Measurements from ENCODE around the gene PCAT7.

The PCAT7 gene

DNA sequence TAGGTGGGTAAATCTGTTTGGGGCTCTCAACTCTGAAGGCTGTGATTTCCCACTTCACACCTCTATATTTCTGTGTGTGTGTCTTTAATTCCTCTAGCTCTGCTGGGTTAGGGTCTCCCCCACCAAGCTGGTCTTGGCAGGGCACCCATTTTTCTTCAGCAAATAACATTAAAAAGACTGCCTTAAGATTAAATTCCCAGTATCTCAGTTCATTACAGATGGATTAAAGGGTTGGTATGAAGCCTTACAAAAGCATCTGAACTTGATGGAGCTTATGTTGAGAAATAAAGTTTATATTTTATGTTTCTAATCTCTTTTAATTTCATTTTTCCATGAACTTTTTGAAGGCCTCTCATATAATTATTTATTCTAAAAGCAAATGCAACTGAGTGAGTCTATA, 11.7 kb downstream of the PCAT7 start:
- H3K36me3 ChIP-seq (replicated peaks in 1 of 2; ENCODE audit: control insufficient read depth in 2 of 2, insufficient read depth in 2 of 2, low read length in 2 of 2): peaks cover 2 to 19% of the 10 kb centered on the region in 2 donors
- no peak overlapping the region for H3K27ac ChIP-seq (replicated peaks; ENCODE audit: low read length)
- no peak overlapping the region for H3K4me2 ChIP-seq (ENCODE audit: insufficient read depth, low read length, poor library complexity, severe bottlenecking)
- no peaks in the 10 kb centered on the region for H3K79me1 ChIP-seq (ENCODE audit: low read depth, low read length)
- no peak overlapping the region for H4K8ac ChIP-seq (ENCODE audit: low read depth, low read length)
- no peaks in the 10 kb centered on the region for H3K27me3 ChIP-seq (ENCODE audit: control insufficient read depth in 3 of 3, insufficient read depth in 3 of 3, low read depth in 1 of 3, low read length in 3 of 3)
- no peak overlapping the region for H2BK5ac ChIP-seq (ENCODE audit: low read length)
- no peak overlapping the region for H3K18ac ChIP-seq (ENCODE audit: low read length)
- no peak overlapping the region for H2BK120ac ChIP-seq (ENCODE audit: low read depth, low read length)
- H2AFZ ChIP-seq (ENCODE audit: low read length): no peak overlapping the region
- no peak overlapping the region for H3K4me3 ChIP-seq (ENCODE audit: low read length in 2 of 2)
- no peak overlapping the region for H3K23ac ChIP-seq (ENCODE audit: low read depth, low read length, poor library complexity)
- H2BK12ac ChIP-seq (ENCODE audit: low read length): no peak overlapping the region
- no peak overlapping the region for H2AK5ac ChIP-seq (ENCODE audit: low read depth, low read length)
- no peak overlapping the region for H2BK15ac ChIP-seq (ENCODE audit: low read length)
- no peak overlapping the region for H3K9ac ChIP-seq (ENCODE audit: low read depth, low read length, poor library complexity)
- no peak overlapping the region for H4K91ac ChIP-seq (ENCODE audit: low read depth, low read length, poor library complexity)
- no peak overlapping the region for H3K4ac ChIP-seq (ENCODE audit: low read length)
- H3K14ac ChIP-seq (ENCODE audit: low read length): no peak overlapping the region
- peaks cover 0 to under 1% of the 10 kb centered on the region in 2 donors for H3K9me3 ChIP-seq (replicated peaks in 1 of 2; ENCODE audit: control insufficient read depth in 2 of 2, insufficient read depth in 1 of 2, low read depth in 1 of 2, low read length in 2 of 2)
- no peak for DNase-seq (ENCODE audit: low spot score)
- no peaks in the 10 kb centered on the region for H3K4me1 ChIP-seq (ENCODE audit: control insufficient read depth in 2 of 2, insufficient read depth in 1 of 2, low read depth in 1 of 2, low read length in 2 of 2)

DNA sequence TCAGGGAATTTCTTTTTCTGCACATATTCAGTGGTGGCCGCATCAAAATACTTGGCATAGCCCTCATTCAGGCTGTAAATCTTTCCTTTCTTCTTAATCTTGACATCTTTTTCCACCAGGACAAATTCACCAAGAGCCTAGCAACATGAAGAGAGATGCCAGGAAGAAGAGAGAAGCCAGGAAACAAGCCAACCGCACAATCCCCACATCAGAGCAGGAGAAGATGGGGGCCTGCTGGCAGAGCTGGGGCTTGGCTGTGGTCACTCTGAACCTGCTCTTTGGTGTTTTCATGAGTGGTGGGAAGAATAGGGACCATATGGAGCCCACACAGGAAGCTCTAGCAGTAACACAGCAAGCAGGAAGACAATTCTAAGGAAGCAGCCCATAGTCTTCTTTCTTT, 12.4 kb downstream of the PCAT7 start:
- DNase-seq (ENCODE audit: low spot score): no peak
- no peak overlapping the region for H3K4ac ChIP-seq (ENCODE audit: low read length)

DNA sequence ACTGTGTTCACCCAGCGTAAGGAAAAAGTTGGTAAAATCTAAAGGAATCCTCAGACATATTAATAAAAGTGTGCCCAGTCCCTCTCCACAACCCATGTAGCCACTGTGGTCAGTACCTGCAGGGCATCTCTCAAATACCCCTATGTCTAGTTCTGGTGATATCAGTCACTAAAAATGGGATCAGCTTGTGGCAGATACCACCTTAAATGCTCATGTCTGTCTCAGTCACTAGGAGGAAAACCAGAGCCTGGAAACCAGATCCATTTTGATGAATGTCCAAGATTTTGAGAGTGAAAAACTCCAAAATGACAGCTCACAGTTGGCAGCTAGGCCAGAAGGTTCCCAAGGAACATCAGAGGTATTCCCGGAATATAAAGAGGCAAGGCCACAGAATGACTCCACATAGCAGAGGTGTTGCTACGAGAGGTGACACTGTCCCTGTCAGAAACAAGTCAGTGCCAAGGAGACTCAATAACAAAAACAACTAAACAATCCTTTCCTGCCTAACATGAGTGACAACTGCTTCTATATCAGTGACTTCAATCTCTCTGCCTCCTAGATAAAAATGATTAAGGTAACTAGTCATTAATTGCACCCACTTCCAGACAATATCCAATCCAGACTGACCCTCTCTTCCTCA, 13.5 kb downstream of the PCAT7 start:
- Histone ChIP-seq H3K9ac (ENCODE audit: low read depth, low read length, poor library complexity) (no peak overlapping the region), H3K36me3 (replicated peaks in 1 of 2; ENCODE audit: control insufficient read depth in 2 of 2, insufficient read depth in 2 of 2, low read length in 2 of 2) (peaks cover 0 to 3% of the 10 kb centered on the region in 2 donors), H3K14ac (ENCODE audit: low read length) (no peak overlapping the region), H3K27me3 (ENCODE audit: control insufficient read depth in 3 of 3, insufficient read depth in 3 of 3, low read depth in 1 of 3, low read length in 3 of 3) (no peaks in the 10 kb centered on the region), H2AK5ac (ENCODE audit: low read depth, low read length) (no peak overlapping the region), H2BK5ac (ENCODE audit: low read length) (no peak overlapping the region), H3K9me3 (replicated peaks in 1 of 2; ENCODE audit: control insufficient read depth in 2 of 2, insufficient read depth in 1 of 2, low read depth in 1 of 2, low read length in 2 of 2) (no peaks in the 10 kb centered on the region), H2AFZ (ENCODE audit: low read length) (no peak overlapping the region), H2BK15ac (ENCODE audit: low read length) (no peak overlapping the region), H2BK120ac (ENCODE audit: low read depth, low read length) (no peak overlapping the region), H3K27ac (replicated peaks; ENCODE audit: low read length) (no peak overlapping the region), H4K91ac (ENCODE audit: low read depth, low read length, poor library complexity) (no peak overlapping the region), H3K18ac (ENCODE audit: low read length) (no peak overlapping the region), H3K4me1 (ENCODE audit: control insufficient read depth in 2 of 2, insufficient read depth in 1 of 2, low read depth in 1 of 2, low read length in 2 of 2) (no peaks in the 10 kb centered on the region), H3K23ac (ENCODE audit: low read depth, low read length, poor library complexity) (no peak overlapping the region), H3K4me2 (ENCODE audit: insufficient read depth, low read length, poor library complexity, severe bottlenecking) (no peak overlapping the region), H4K8ac (ENCODE audit: low read depth, low read length) (no peak overlapping the region), H3K4ac (ENCODE audit: low read length) (no peak overlapping the region), H2BK12ac (ENCODE audit: low read length) (no peak overlapping the region), H3K4me3 (ENCODE audit: low read length in 2 of 2) (no peak overlapping the region), H3K79me1 (ENCODE audit: low read depth, low read length) (no peaks in the 10 kb centered on the region)
- no peak for DNase-seq (ENCODE audit: low spot score)
- WGBS, 2 donors (ENCODE audit: extremely low coverage in 2 of 2, insufficient read length in 2 of 2, insufficient replicate concordance in 1 of 2): no CpG with 5 or more reads among the region's 3 CpGs

More for the DNA sequence above, 12.4 kb downstream of the PCAT7 start:
- Histone ChIP-seq H2BK5ac (ENCODE audit: low read length) (no peak overlapping the region), H2BK15ac (ENCODE audit: low read length) (no peak overlapping the region), H3K79me1 (ENCODE audit: low read depth, low read length) (no peaks in the 10 kb centered on the region), H2AFZ (ENCODE audit: low read length) (no peak overlapping the region), H3K9me3 (replicated peaks in 1 of 2; ENCODE audit: control insufficient read depth in 2 of 2, insufficient read depth in 1 of 2, low read depth in 1 of 2, low read length in 2 of 2) (no peaks in the 10 kb centered on the region), H4K8ac (ENCODE audit: low read depth, low read length) (no peak overlapping the region), H3K27me3 (ENCODE audit: control insufficient read depth in 3 of 3, insufficient read depth in 3 of 3, low read depth in 1 of 3, low read length in 3 of 3) (no peaks in the 10 kb centered on the region), H4K91ac (ENCODE audit: low read depth, low read length, poor library complexity) (no peak overlapping the region), H3K14ac (ENCODE audit: low read length) (no peak overlapping the region), H3K27ac (replicated peaks; ENCODE audit: low read length) (no peak overlapping the region), H3K36me3 (replicated peaks in 1 of 2; ENCODE audit: control insufficient read depth in 2 of 2, insufficient read depth in 2 of 2, low read length in 2 of 2) (peaks cover 2 to 14% of the 10 kb centered on the region in 2 donors), H3K9ac (ENCODE audit: low read depth, low read length, poor library complexity) (no peak overlapping the region), H3K4me2 (ENCODE audit: insufficient read depth, low read length, poor library complexity, severe bottlenecking) (no peak overlapping the region), H2BK12ac (ENCODE audit: low read length) (no peak overlapping the region), H3K18ac (ENCODE audit: low read length) (no peak overlapping the region), H2AK5ac (ENCODE audit: low read depth, low read length) (no peak overlapping the region), H3K4me1 (ENCODE audit: control insufficient read depth in 2 of 2, insufficient read depth in 1 of 2, low read depth in 1 of 2, low read length in 2 of 2) (no peaks in the 10 kb centered on the region), H3K4me3 (ENCODE audit: low read length in 2 of 2) (no peak overlapping the region), H2BK120ac (ENCODE audit: low read depth, low read length) (no peak overlapping the region), H3K23ac (ENCODE audit: low read depth, low read length, poor library complexity) (no peak overlapping the region)
- no CpG with 5 or more reads among the region's 2 CpGs for WGBS, 2 donors (ENCODE audit: extremely low coverage in 2 of 2, insufficient read length in 2 of 2, insufficient replicate concordance in 1 of 2)

DNA sequence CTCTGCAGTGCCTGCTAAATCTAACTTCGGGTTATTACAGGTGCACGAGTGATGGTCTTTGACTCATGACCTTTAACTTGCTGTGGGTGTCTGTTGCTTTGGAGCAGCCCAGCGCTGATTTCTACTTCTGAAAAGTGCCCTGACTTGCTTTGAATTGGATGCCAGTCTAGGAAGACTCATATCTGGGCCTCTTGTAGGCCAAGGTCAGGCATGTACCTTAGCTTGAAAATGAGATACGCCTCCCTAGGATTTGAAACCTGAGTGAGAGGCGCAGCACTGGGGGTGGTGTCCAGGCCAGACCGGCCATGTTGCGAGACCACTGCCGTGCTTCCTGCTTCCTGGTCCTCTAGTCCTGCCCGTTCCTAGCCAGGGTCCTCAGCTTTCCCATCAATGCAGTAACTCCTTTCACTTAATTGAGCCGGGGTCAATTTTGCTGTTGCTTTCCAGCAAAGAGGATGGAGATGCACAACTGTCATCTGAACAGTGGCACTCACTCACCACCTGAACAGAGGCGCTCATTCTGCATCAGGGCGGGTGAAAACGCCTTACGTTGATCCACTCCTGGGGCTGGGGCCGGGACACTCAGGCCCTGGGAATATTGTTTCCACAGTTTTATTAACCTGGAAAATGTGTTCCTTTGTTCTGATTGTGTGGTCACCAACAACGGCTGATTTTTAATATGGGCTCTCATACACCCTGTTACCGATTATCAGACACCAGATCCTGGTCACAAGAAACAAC, 14.3 kb downstream of the PCAT7 start:
- Histone ChIP-seq H3K36me3 (replicated peaks in 1 of 2; ENCODE audit: control insufficient read depth in 2 of 2, insufficient read depth in 2 of 2, low read length in 2 of 2) (no peaks in the 10 kb centered on the region), H2BK12ac (ENCODE audit: low read length) (no peak overlapping the region), H3K27me3 (ENCODE audit: control insufficient read depth in 3 of 3, insufficient read depth in 3 of 3, low read depth in 1 of 3, low read length in 3 of 3) (no peaks in the 10 kb centered on the region), H3K4me1 (ENCODE audit: control insufficient read depth in 2 of 2, insufficient read depth in 1 of 2, low read depth in 1 of 2, low read length in 2 of 2) (no peaks in the 10 kb centered on the region), H2BK15ac (ENCODE audit: low read length) (no peak overlapping the region), H3K9ac (ENCODE audit: low read depth, low read length, poor library complexity) (no peak overlapping the region), H2BK120ac (ENCODE audit: low read depth, low read length) (no peak overlapping the region), H3K9me3 (replicated peaks in 1 of 2; ENCODE audit: control insufficient read depth in 2 of 2, insufficient read depth in 1 of 2, low read depth in 1 of 2, low read length in 2 of 2) (no peaks in the 10 kb centered on the region), H3K23ac (ENCODE audit: low read depth, low read length, poor library complexity) (no peak overlapping the region), H2AFZ (ENCODE audit: low read length) (no peak overlapping the region), H4K91ac (ENCODE audit: low read depth, low read length, poor library complexity) (no peak overlapping the region), H3K18ac (ENCODE audit: low read length) (peak overlapping the region; percentile 11), H2BK5ac (ENCODE audit: low read length) (no peak overlapping the region), H3K4ac (ENCODE audit: low read length) (no peak overlapping the region), H2AK5ac (ENCODE audit: low read depth, low read length) (no peak overlapping the region), H4K8ac (ENCODE audit: low read depth, low read length) (no peak overlapping the region), H3K14ac (ENCODE audit: low read length) (no peak overlapping the region), H3K79me1 (ENCODE audit: low read depth, low read length) (no peaks in the 10 kb centered on the region), H3K4me2 (ENCODE audit: insufficient read depth, low read length, poor library complexity, severe bottlenecking) (no peak overlapping the region), H3K4me3 (ENCODE audit: low read length in 2 of 2) (no peak overlapping the region), H3K27ac (replicated peaks; ENCODE audit: low read length) (no peak overlapping the region)
- no CpG with 5 or more reads among the region's 17 CpGs for WGBS, 2 donors (ENCODE audit: extremely low coverage in 2 of 2, insufficient read length in 2 of 2, insufficient replicate concordance in 1 of 2)
- no peak for DNase-seq (ENCODE audit: low spot score)

Data from neuronal stem cell (in vitro differentiated cells).